GM21381 (cell line): ENCODE results near the gene TPRN.

Source experiments
- ATAC-seq: cut with Tn5 transposase; IDR thresholded peaks from one replicate; pipeline ENCODE4 v1.9.1; 2021; ENCODE audit warnings: mild to moderate bottlenecking, moderate library complexity; ENCODE audit not compliant: unreplicated experiment

The TPRN gene

GRCh38 chr9:137236238-137236935 lies 35.8 kb upstream of the TPRN start:
- no peak for ATAC-seq

GRCh38 chr9:137235424-137236237 lies 35.1 kb upstream of the TPRN start:
- no peak for ATAC-seq

GRCh38 chr9:137234758-137235423 lies 34.4 kb upstream of the TPRN start:
- no peak for ATAC-seq

- no peak for ATAC-seq
Measured at GRCh38 chr9:137234055-137234697, 33.6 kb upstream of the TPRN start.

- ATAC-seq = no peak
Measured at GRCh38 chr9:137233143-137233980, 32.8 kb upstream of the TPRN start.

GRCh38 chr9:137232510-137232909 lies 32.0 kb upstream of the TPRN start:
- no peak for ATAC-seq

GRCh38 chr9:137232101-137232500 lies 31.6 kb upstream of the TPRN start:
- ATAC-seq = no peak

GRCh38 chr9:137231372-137232039 lies 31.0 kb upstream of the TPRN start:
- ATAC-seq = no peak

- ATAC-seq = no peak
Measured at GRCh38 chr9:137230705-137231371, 30.3 kb upstream of the TPRN start, which contains the start of gene SLC34A3. Gene SLC34A3 (plus strand): TSS chr9:137230901. CDS start chr9:137231703, 802 bp downstream.

GRCh38 chr9:137229903-137230704 lies 29.6 kb upstream of the TPRN start:
- ATAC-seq = no peak

- no peak for ATAC-seq
Measured at GRCh38 chr9:137228968-137229896, 28.7 kb upstream of the TPRN start.

- ATAC-seq = no peak
Measured at GRCh38 chr9:137228506-137228967, 28.0 kb upstream of the TPRN start.

- ATAC-seq = no peak
Measured at GRCh38 chr9:137227853-137228505, 27.4 kb upstream of the TPRN start.

GRCh38 chr9:137227054-137227852 lies 26.7 kb upstream of the TPRN start, which contains the start of gene RNF224:
Gene RNF224 (plus strand): TSS chr9:137227502. CDS start chr9:137228336, 834 bp downstream.
- no peak for ATAC-seq

GRCh38 chr9:137226338-137227053 lies 26.0 kb upstream of the TPRN start:
- ATAC-seq = no peak
